ENCODE measurements around the gene KCTD3.

DNA sequence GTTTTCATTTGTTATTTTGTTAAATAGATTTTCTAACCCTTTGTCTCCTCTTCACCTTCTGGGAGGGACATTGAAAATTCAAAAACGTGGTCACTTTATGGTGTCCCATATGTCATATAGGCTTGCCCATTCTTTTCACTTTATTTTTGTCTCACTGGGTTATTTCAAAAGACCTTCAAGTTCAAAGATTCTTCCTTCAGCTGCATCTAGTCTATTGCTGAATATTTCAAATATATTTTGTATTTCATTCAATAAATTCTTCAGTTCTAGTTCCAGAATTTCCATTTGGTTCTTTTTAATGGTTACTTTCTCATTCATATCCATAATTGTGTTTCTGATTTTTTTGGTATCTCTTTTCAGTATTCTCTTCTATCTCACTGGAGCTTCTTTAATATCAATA, 11.6 kb upstream of the KCTD3 start:
- TF ChIP-seq CTCF (conservative IDR thresholded peaks at IDR 0.05; ENCODE audit: low read length) = no peak
- no peak for TF ChIP-seq EZH2phosphoT487 (IDR thresholded peaks at IDR 0.05; ENCODE audit: borderline replicate concordance)

Measured in Loucy (cell line).